ENCODE measurements around the gene COQ9.
"Not testable (repeated sequence)": the region's sequence is repeated elsewhere in the genome, so short reads cannot be mapped to it uniquely, and the experiment has no call there.

Gene COQ9

GRCh38 chr16:57485916-57486857 is 38.9 kb downstream of the COQ9 start, which contains the start of gene DOK4:
TSS of gene DOK4 (minus strand) at chr16:57486493. CDS start at chr16:57479507, 6,986 bp downstream.
- DNase-seq: peak; percentile 68

GRCh38 chr16:57486858-57487834 is 39.9 kb downstream of the COQ9 start:
- no peak for DNase-seq

GRCh38 chr16:57489229-57489628 is 42.0 kb downstream of the COQ9 start:
- DNase-seq: no peak

- no peak for DNase-seq
These were observed 46.5 kb downstream of the COQ9 start for GRCh38 chr16:57493767-57494166.

GRCh38 chr16:57497121-57497520 is 49.8 kb downstream of the COQ9 start:
- DNase-seq: no peak

- DNase-seq: no peak
These were observed 50.8 kb downstream of the COQ9 start for GRCh38 chr16:57498031-57498430.

GRCh38 chr16:57499941-57500340 is 52.7 kb downstream of the COQ9 start:
- DNase-seq: not testable (repeated sequence)

GRCh38 chr16:57500578-57501111 is 53.4 kb downstream of the COQ9 start:
- no peak for DNase-seq

- no peak for DNase-seq
These were observed 54.2 kb downstream of the COQ9 start for GRCh38 chr16:57501492-57501891.

- no peak for DNase-seq
These were observed 54.9 kb downstream of the COQ9 start for GRCh38 chr16:57502048-57502775.

GRCh38 chr16:57503366-57503765 is 56.1 kb downstream of the COQ9 start:
- DNase-seq: no peak

GRCh38 chr16:57504001-57504400 is 56.7 kb downstream of the COQ9 start:
- no peak for DNase-seq

- DNase-seq: no peak
These were observed 57.2 kb downstream of the COQ9 start for GRCh38 chr16:57504491-57504890.

- DNase-seq: no peak
These were observed 57.9 kb downstream of the COQ9 start for GRCh38 chr16:57505169-57505568.

- no peak for DNase-seq
These were observed 60.1 kb downstream of the COQ9 start for GRCh38 chr16:57507136-57508034.

- DNase-seq: no peak
These were observed 60.8 kb downstream of the COQ9 start for GRCh38 chr16:57508035-57508425.

- DNase-seq: no peak
These were observed 62.1 kb downstream of the COQ9 start for GRCh38 chr16:57509231-57509923.

GRCh38 chr16:57510016-57510871 is 63.0 kb downstream of the COQ9 start:
- no peak for DNase-seq

Data from fibroblast of skin of scalp (primary cell).